Mesendoderm (in vitro differentiated cells): ENCODE data around the gene MAP3K9.

Experiments
- DNase-seq: peaks from one replicate; pipeline ENCODE4 v3.0.0; 2013
- H2AK5ac ChIP-seq: 2 replicates; pipeline ENCODE4 v1.6.1; 2013; ENCODE audit warnings: low read length, inconsistent platforms
- H2BK120ac ChIP-seq: 2 replicates; pipeline ENCODE4 v1.6.1; 2013; ENCODE audit warnings: low read depth, mild to moderate bottlenecking, low read length, moderate library complexity, mixed read lengths
- H2BK15ac ChIP-seq: replicated peaks from 2 replicates; pipeline ENCODE4 v1.6.1; 2013; ENCODE audit warnings: low read depth, mild to moderate bottlenecking, moderate library complexity
- H2BK5ac ChIP-seq: 2 replicates; pipeline ENCODE4 v1.6.1; 2013; ENCODE audit warnings: low read length, inconsistent platforms
- H3K18ac ChIP-seq: 2 replicates; pipeline ENCODE4 v1.6.1; 2013; ENCODE audit warnings: mild to moderate bottlenecking, low read length, mixed read lengths
- H3K23ac ChIP-seq: one replicate; pipeline ENCODE4 v1.6.1; 2013; ENCODE audit warnings: low read length
- H3K27ac ChIP-seq: 2 replicates; pipeline ENCODE4 v1.5.1; 2013; ENCODE audit warnings: low read depth, mild to moderate bottlenecking, inconsistent platforms, low read length, moderate library complexity
- H3K27me3 ChIP-seq: 2 replicates; pipeline ENCODE4 v1.6.1; 2013; ENCODE audit warnings: low read length, control low read depth, mild to moderate bottlenecking, inconsistent platforms; ENCODE audit not compliant: insufficient read depth, poor library complexity
- H3K36me3 ChIP-seq: 2 replicates; pipeline ENCODE4 v1.6.1; 2013; ENCODE audit warnings: low read length, inconsistent platforms; ENCODE audit not compliant: control insufficient read depth, insufficient read depth
- H3K4ac ChIP-seq: one replicate; pipeline ENCODE4 v1.6.1; 2013; ENCODE audit warnings: low read depth, mild to moderate bottlenecking, low read length, moderate library complexity
- H3K4me1 ChIP-seq: 2 replicates; pipeline ENCODE4 v1.6.1; 2013; ENCODE audit warnings: low read depth, low read length, inconsistent platforms; ENCODE audit not compliant: control insufficient read depth
- H3K4me2 ChIP-seq: 2 replicates; pipeline ENCODE4 v1.6.1; 2013; ENCODE audit warnings: low read length
- H3K4me3 ChIP-seq: 2 replicates; pipeline ENCODE4 v1.5.1; 2013; ENCODE audit warnings: mild to moderate bottlenecking, low read length
- H3K56ac ChIP-seq: one replicate; pipeline ENCODE4 v1.6.1; 2013; ENCODE audit warnings: low read length
- H3K79me1 ChIP-seq: 2 replicates; pipeline ENCODE4 v1.6.1; 2013; ENCODE audit warnings: low read length, inconsistent platforms
- H3K79me2 ChIP-seq: 2 replicates; pipeline ENCODE4 v1.6.1; 2013; ENCODE audit warnings: mild to moderate bottlenecking, low read length; ENCODE audit not compliant: control insufficient read depth, insufficient read depth
- H3K9ac ChIP-seq: 2 replicates; pipeline ENCODE4 v1.6.1; 2013; ENCODE audit warnings: low read length, inconsistent platforms
- H4K5ac ChIP-seq: one replicate; pipeline ENCODE4 v1.6.1; 2013; ENCODE audit warnings: low read length
- H4K8ac ChIP-seq: one replicate; pipeline ENCODE4 v1.6.1; 2013; ENCODE audit warnings: low read depth, mild to moderate bottlenecking, control low read depth, low read length, moderate library complexity
- WGBS: extraction: QIAGEN DNeasy Blood & Tissue Kit; methylation state at CpG from one replicate; pipeline ENCODE4 v1.1.7; 2013; ENCODE audit warnings: low lambda C conversion rate, missing lambda C conversion rate; ENCODE audit not compliant: insufficient coverage; ENCODE audit errors: extremely low coverage; 5-methylcytosine and 5-hydroxymethylcytosine counted together

The MAP3K9 gene

DNA sequence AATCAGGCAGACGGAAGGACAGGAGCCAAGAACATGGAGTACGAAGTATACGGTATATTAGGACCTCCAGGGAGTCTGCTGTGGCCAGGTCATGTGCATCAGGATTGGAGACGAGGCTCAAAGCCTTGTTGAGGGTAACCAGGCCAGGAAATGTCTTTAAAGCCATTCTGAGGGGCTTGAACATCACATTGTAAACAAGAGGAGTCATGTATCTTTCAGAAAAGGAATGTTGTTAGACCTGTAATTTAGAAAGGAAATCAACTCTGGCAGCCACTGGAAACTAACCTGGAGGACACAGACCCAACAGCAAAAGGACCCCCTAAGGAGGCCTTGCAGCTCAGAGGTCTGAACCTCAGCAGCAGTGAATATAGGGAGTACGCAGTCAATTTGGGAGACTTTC is 7.5 kb downstream of the MAP3K9 start:
- Histone ChIP-seq H3K27ac (no peak overlapping the region), H3K4me2 (no peak overlapping the region), H3K36me3 (peaks cover 7% of the 10 kb centered on the region), H3K18ac (no peak overlapping the region), H3K9ac (no peak overlapping the region), H3K4me3 (no peak overlapping the region), H3K4ac (no peak overlapping the region), H3K4me1 (no peaks in the 10 kb centered on the region), H4K8ac (no peak overlapping the region), H2BK15ac (no peak overlapping the region), H2BK5ac (no peak overlapping the region), H2BK120ac (no peak overlapping the region), H4K5ac (no peak overlapping the region), H2AK5ac (no peak overlapping the region), H3K23ac (no peak overlapping the region), H3K79me1 (peaks cover 43% of the 10 kb centered on the region), H3K79me2 (peaks cover 32% of the 10 kb centered on the region), H3K56ac (no peak overlapping the region), H3K27me3 (no peaks in the 10 kb centered on the region)
- DNase-seq, result peak; percentile 58
- WGBS, result no CpG with 5 or more reads among the region's 5 CpGs

DNA sequence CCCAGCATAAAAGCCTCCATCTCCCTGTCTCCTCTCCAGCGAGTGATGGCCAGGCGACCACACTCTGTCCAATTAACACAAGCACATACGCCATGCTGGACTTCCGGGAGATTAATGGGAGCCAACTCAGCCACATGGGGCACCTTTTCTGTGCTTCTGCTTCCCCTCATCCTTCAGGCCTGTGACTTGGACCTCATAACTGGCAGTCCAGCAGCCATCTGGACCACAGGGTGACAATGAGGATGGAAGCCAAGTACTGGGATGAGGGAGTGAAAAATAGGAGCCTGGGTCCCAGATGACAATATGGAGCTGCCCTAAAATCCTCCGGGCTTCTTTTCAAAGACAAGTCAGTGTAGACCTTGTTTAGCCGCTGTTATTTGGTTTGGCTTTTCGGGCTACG is 12.8 kb downstream of the MAP3K9 start:
- Histone ChIP-seq H2BK5ac (no peak overlapping the region), H3K27me3 (no peaks in the 10 kb centered on the region), H3K23ac (no peak overlapping the region), H2BK15ac (no peak overlapping the region), H3K4me2 (no peak overlapping the region), H2BK120ac (no peak overlapping the region), H3K4me3 (no peak overlapping the region), H2AK5ac (no peak overlapping the region), H4K8ac (no peak overlapping the region), H3K79me2 (peaks cover 14% of the 10 kb centered on the region), H3K4me1 (no peaks in the 10 kb centered on the region), H3K27ac (no peak overlapping the region), H3K56ac (no peak overlapping the region), H3K4ac (no peak overlapping the region), H3K18ac (no peak overlapping the region), H3K79me1 (peaks cover 32% of the 10 kb centered on the region), H3K9ac (no peak overlapping the region), H4K5ac (no peak overlapping the region), H3K36me3 (peaks cover 9% of the 10 kb centered on the region)
- no peak for DNase-seq
- no CpG with 5 or more reads among the region's 8 CpGs for WGBS

GRCh38 chr14:70794294-70794693 is 15.0 kb downstream of the MAP3K9 start:
- peaks cover 12% of the 10 kb centered on the region for H3K79me2 ChIP-seq
- H3K9ac ChIP-seq, result no peak overlapping the region
- WGBS, result no CpG with 5 or more reads among the region's 3 CpGs
- peaks cover 2% of the 10 kb centered on the region for H3K36me3 ChIP-seq
- H2BK15ac ChIP-seq, result no peak overlapping the region
- no peaks in the 10 kb centered on the region for H3K4me1 ChIP-seq
- H2AK5ac ChIP-seq, result no peak overlapping the region
- H3K18ac ChIP-seq, result no peak overlapping the region
- H3K4ac ChIP-seq, result no peak overlapping the region
- H3K79me1 ChIP-seq, result peaks cover 35% of the 10 kb centered on the region
- H4K8ac ChIP-seq, result no peak overlapping the region
- H3K56ac ChIP-seq, result no peak overlapping the region
- no peak overlapping the region for H3K27ac ChIP-seq
- no peak overlapping the region for H3K23ac ChIP-seq
- H3K4me2 ChIP-seq, result no peak overlapping the region
- H3K27me3 ChIP-seq, result no peaks in the 10 kb centered on the region
- H4K5ac ChIP-seq, result no peak overlapping the region
- no peak overlapping the region for H2BK120ac ChIP-seq
- H2BK5ac ChIP-seq, result no peak overlapping the region
- DNase-seq, result no peak
- H3K4me3 ChIP-seq, result no peak overlapping the region

DNA sequence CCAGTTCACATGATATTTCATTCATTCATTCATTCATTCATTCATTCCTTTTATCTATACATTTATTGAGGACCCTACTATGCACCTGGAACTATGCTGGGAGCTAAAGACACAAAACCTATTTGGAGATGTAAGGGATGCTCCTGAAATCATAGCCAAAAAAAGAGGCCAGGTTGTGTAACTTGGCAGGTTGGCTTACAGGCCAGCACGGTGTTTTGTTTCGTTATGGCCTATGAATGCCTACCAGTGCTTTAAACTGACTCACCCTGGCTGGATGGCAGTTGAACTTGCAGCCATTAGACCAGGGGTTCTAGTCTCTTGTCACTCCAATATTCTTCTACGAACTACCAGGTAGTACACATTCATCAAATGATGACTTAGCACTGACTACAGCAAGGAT is 15.7 kb downstream of the MAP3K9 start:
- WGBS, result no CpG with 5 or more reads among the region's 3 CpGs
- peaks cover 2% of the 10 kb centered on the region for H3K36me3 ChIP-seq

GRCh38 chr14:70792939-70793338 is 16.4 kb downstream of the MAP3K9 start:
- Histone ChIP-seq H3K36me3 (peaks cover 2% of the 10 kb centered on the region), H4K8ac (no peak overlapping the region), H3K4me2 (no peak overlapping the region), H3K18ac (no peak overlapping the region), H4K5ac (no peak overlapping the region), H2BK5ac (no peak overlapping the region), H3K4ac (no peak overlapping the region), H3K27ac (no peak overlapping the region), H3K79me2 (peaks cover 12% of the 10 kb centered on the region), H3K23ac (no peak overlapping the region), H2BK120ac (no peak overlapping the region), H3K4me3 (no peak overlapping the region), H3K4me1 (no peaks in the 10 kb centered on the region), H3K27me3 (no peaks in the 10 kb centered on the region), H3K79me1 (peaks cover 35% of the 10 kb centered on the region), H2BK15ac (no peak overlapping the region), H3K9ac (no peak overlapping the region), H2AK5ac (no peak overlapping the region), H3K56ac (no peak overlapping the region)
- WGBS, result no CpG with 5 or more reads among the region's 9 CpGs
- DNase-seq, result no peak

More for the DNA sequence above, 15.7 kb downstream of the MAP3K9 start:
- Histone ChIP-seq H4K8ac (no peak overlapping the region), H2BK120ac (no peak overlapping the region), H3K23ac (no peak overlapping the region), H3K56ac (no peak overlapping the region), H4K5ac (no peak overlapping the region), H3K4me2 (no peak overlapping the region), H3K79me1 (peaks cover 35% of the 10 kb centered on the region), H3K9ac (no peak overlapping the region), H3K27me3 (no peaks in the 10 kb centered on the region), H3K4me1 (no peaks in the 10 kb centered on the region), H3K4me3 (no peak overlapping the region), H3K4ac (no peak overlapping the region), H2BK5ac (no peak overlapping the region), H3K18ac (no peak overlapping the region), H3K27ac (no peak overlapping the region), H2AK5ac (no peak overlapping the region), H2BK15ac (no peak overlapping the region), H3K79me2 (peaks cover 12% of the 10 kb centered on the region)
- no peak for DNase-seq

- Histone ChIP-seq H3K79me1 (peaks cover 31% of the 10 kb centered on the region), H2BK15ac (no peak overlapping the region), H3K4me1 (no peaks in the 10 kb centered on the region), H3K4me3 (no peak overlapping the region), H3K23ac (no peak overlapping the region), H3K9ac (no peak overlapping the region), H4K8ac (no peak overlapping the region), H2BK5ac (no peak overlapping the region), H3K36me3 (peaks cover 2% of the 10 kb centered on the region), H4K5ac (no peak overlapping the region), H3K27me3 (no peaks in the 10 kb centered on the region), H3K18ac (no peak overlapping the region), H3K56ac (no peak overlapping the region), H3K79me2 (peaks cover 9% of the 10 kb centered on the region), H2BK120ac (no peak overlapping the region), H2AK5ac (no peak overlapping the region), H3K4me2 (no peak overlapping the region), H3K27ac (no peak overlapping the region), H3K4ac (no peak overlapping the region)
- no peak for DNase-seq
- WGBS, result no CpG with 5 or more reads among the region's 7 CpGs
Measured at GRCh38 chr14:70791971-70792370, 17.3 kb downstream of the MAP3K9 start.
